Stimulated activated CD8-positive, alpha-beta memory T cell treated with anti-CD3 and anti-CD28 coated beads, Interleukin-7, amount 100 ng/mL, for 48 hours (primary cell): Measurements from ENCODE around the gene CFAP61.

Experiments
- DNase-seq, 2 donors: peaks; one replicate each; pipeline ENCODE4 v3.0.0-alpha.2; 2020; ENCODE audit warnings: low read depth in 1 of 2; ENCODE audit errors: extremely low read depth in 1 of 2

The CFAP61 gene

DNA sequence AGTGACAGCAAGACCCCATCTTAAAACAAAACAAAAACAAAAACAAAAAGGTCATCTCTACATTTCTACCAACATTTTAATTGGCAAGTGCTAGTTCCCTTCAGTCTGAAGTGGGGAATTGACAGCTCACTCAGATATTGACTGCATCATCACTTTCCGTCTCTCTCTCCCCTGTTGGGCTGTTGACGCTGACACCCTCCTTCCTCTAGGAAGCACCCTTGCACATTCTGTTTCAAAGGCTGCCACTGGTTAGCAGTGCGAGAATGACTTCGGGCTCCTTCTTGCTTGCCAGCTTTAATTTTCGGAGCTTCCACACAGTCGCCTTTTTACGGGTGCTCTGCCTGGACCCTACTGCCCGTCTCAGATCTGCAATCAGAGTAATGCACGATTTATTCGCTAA lies 218.9 kb downstream of the CFAP61 start:
- no peak for DNase-seq

DNA sequence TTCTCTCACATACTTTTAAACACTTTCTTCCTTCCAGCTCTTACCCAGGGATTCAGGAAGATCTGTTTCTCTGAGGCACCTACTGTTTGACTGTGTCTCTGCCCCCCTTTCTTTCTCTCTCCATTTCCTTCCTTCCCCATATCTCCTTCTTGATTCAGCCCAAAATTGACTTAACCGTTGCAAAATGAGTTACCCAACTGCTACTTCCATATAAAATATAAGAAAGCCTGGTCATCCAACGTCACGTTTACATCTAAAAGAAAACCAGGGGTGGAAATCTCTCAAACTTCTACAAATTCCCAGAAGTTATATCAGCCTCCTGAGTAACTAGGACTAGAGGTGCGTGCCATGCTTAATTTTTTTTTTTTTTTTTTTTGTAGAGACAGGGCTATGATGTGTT lies 220.4 kb downstream of the CFAP61 start:
- DNase-seq, result no peak

DNA sequence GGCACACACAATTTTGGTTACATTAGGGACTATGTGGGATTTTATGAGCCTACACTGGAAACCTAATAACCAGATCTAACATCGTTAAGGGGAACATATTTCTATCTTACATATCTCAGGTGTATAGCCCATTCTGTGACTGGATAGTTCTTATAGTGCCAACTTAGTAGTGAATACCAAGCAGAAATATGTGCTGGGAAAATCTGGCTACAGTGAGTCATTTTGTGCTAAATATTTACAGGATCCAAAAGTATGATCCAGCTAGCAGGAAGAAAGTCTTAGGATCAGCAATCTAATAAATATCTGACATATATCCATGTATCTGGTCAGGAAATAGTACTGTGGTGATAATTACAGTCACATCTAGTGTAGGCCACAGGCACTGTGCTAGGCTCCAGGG lies 221.0 kb downstream of the CFAP61 start:
- DNase-seq, result no peak

DNA sequence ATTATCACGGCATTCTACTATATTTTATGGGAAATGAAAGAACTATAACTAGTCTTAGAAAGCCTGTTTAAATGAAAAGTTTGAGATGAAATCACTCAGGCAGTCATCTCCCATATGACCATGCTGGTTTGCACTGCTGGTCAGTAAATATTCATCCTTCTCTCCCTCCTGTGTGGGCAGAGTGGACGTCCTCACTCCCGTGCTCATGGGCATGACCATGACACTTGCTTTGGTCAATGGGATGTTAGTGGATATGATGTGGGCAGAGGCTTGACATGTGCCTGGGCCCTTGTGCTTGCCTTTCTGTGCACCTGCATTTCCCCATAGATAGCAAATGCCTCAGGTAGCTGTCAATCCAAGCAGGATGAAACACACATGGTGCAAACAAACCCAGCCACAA lies 222.5 kb downstream of the CFAP61 start:
- no peak for DNase-seq

GRCh38 chr20:20275636-20276035 lies 223.3 kb downstream of the CFAP61 start:
- no peak for DNase-seq

DNA sequence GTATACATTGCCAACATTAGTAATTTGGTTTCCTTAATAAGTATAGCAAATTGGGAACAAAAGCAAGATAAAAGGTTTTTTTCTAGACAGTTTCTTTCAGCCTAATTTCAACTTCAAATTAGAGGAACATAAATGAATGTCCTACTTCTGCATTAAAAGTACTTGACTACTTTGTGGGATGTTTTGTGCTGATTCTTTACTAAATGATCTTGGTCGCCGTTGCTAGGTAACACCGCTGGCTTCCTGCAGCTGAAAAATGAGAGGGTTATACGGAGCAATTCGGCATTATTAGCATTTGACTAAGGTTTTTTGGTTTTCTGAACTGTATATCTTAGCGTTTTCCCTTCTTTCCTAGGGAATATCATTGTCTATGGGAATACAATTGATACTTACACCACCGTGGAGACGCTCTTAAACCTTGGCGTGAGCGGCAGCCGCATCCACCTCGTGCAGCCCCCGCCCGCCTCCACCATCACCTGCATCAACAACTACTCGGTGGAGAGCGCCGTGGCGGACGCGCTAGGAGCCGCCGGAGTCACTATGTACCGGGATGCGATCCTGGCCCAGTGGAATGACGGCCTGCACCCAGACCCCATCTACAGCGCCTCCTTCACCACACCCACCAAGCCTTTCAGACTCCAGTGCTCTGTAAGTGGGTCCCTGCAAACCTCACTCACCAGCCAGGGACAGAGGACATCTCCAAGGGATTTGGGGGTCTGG lies 224.6 kb downstream of the CFAP61 start:
- DNase-seq, result no peak

DNA sequence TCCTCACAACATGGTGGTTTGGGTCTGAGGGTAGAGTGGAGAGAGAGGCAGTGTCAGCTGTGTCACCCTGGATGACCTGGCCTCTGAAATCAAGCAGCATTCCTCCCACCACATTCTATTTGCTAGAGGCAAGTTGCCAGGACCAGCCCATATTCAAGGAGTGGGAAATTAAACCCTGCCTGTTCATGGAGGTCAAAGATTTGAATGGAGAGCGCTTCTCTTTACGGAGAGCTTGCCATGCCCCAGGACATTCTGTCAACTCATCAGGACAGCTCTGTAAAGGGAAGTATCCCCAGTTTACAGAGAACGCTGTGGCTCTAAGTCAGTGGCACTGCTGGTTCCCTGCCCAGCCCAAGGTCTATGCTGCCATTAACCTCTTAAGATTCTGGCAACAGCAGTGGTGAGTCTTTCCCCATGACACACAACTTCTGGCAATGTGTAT lies 225.6 kb downstream of the CFAP61 start:
- no peak for DNase-seq

DNA sequence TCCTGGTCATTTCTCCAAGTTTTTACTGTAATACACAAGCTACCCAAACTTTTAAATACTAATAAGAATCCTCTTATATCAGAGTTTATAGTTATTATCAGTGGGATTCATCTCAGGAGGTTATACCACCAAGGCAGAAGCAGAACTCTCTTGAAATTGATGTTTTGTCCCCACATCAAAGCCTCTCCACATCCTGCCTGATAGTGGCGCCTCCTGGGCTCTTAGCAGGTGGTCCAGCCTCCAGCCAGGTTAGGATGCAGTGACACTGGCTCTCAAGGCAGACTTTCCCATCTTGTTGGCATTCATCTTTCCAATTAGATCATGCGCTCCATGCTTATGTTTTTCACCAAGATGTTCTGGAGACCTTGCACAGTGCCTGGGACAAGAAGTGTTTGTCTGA lies 233.7 kb downstream of the CFAP61 start:
- no peak for DNase-seq

DNA sequence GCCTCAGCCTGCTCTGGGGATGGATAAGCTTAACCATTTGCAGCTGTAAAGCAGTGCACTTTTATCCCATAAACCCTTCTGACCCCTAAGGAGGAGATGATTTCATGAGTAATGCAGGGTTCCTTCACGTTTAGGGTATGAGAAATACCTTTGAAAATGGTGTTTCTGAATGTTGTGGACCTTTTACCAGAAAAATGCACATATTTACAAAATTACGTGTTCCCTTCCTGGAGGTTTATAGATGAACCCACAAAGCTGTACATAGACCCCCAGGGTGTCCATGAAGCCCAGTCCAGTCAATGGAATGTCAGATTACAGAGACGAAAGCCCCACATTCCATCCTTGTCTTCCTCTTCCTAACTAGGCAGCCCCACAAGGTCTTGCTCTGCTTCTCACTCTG lies 237.0 kb downstream of the CFAP61 start:
- no peak for DNase-seq

DNA sequence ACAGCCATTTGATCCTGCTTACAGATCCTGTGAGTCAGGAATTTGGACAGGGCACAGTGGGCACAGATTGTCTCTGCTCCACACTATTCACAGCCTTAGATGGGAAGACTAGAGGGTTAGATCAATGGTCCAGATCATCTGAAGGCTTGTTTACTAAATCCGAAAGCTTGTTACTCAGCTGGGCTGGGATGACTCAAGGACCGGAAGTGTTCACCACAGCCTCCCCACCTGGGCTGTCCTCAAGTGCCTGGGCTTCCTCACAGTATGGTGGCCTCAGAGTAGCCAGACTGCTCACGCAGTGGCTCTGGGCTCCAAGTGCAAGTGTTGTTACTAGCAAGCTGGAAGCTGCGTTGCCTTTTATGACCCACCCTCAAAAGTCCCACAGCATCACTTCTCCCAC lies 240.1 kb downstream of the CFAP61 start:
- no peak for DNase-seq

GRCh38 chr20:20293141-20293540 lies 240.8 kb downstream of the CFAP61 start:
- DNase-seq, result no peak

- no peak for DNase-seq
Measured at GRCh38 chr20:20293691-20294385, 241.5 kb downstream of the CFAP61 start.

GRCh38 chr20:20295621-20296498 lies 243.5 kb downstream of the CFAP61 start:
- no peak for DNase-seq

GRCh38 chr20:20297181-20297580 lies 244.8 kb downstream of the CFAP61 start:
- no peak for DNase-seq

DNA sequence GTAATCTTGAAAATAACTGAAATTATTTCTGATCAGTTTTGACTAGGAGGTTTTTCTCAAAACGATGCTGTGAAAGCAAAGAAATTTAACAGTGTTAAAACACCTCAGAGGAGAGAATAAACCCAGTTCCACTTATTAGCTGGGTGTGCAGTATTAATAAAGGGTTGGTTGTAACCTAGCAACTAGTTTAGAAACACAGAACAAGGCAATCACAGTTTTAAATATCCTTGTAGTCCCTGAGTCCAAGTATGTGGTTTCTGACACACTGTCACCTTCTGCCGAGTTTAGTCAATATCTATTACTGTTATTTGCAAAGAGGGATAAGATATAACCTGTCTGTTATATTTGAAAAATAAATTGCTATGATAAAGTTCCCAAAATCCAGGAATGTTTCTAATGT lies 245.4 kb downstream of the CFAP61 start:
- no peak for DNase-seq

DNA sequence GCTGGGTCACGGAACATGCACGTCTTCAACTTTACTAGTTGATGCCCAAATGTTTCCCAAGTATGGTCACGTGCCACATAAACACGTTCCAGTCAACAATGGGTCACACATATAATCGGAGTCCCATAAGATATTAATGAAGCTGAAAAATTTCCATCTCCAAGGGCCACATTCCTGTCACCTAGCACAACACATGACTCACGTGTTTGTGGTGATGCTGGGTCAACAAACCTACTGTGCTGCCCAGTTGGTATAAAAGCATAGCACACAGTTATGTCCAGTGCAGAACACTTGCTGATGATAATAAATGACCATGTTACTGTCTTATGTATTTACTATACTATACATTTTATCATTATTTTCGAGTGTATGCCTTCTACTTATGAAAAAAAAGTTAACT lies 247.6 kb downstream of the CFAP61 start:
- no peak for DNase-seq

DNA sequence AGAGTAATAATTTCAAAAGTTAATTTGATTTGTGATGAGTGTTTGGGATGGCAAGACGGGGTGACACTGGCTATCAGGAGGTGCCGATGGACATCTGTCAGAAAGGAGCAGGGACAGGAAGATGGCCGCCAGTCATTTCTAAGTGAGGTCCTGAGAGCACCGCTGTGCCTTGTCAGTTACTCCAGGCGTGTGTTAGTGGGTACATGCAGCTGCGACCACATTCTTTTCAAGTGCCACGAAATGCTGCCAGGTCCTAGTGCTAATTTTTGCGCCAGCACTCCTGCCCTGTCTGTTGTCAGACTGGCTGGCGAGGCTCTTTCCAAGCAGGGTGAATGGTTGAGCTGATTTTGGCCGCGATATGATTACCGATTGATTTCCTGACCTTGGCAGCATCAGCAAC lies 251.0 kb downstream of the CFAP61 start:
- DNase-seq, result no peak

- no peak for DNase-seq
Measured at GRCh38 chr20:20303742-20304141, 251.4 kb downstream of the CFAP61 start.

- DNase-seq, result no peak
Measured at GRCh38 chr20:20304942-20305341, 252.6 kb downstream of the CFAP61 start.

GRCh38 chr20:20312562-20312961 lies 260.2 kb downstream of the CFAP61 start:
- no peak for DNase-seq

DNA sequence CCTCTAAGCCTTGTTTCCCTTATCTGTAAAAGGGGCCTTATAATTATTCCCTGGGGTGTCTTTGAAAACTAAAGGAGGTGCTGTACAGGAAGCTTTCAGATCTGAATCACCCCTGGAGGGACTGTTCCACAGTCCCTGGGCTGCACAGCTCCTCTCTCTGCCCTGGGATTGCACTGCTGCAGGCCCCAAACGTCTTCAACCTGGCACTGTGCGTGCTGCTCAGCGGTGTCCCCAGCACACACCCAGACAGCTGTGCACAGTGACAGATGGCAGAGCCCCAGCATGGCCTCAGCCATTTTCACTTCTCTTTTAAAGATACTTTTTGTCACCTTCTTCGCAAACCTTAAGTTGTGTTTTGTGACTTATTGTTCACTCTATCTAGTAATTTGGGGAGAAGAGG lies 264.9 kb downstream of the CFAP61 start:
- DNase-seq, result no peak
